Fibroblast of skin of scalp (primary cell): ENCODE results near the gene VPS41. TPM values are rescaled to one million over a fixed set of nuclear protein-coding genes. Genes with fewer than 3 reads are reported as not detected.
A peak's percentile ranks its signal among the peaks of the same experiment; 100 is the strongest.
"Not testable (repeated sequence)": the region's sequence is repeated elsewhere in the genome, so short reads cannot be mapped to it uniquely, and the experiment has no call there.

Source experiments
- DNase-seq: peaks from one replicate; pipeline ENCODE4 v3.0.0-alpha.2; 2013
- polyA plus RNA-seq, 2 experiments: library from polyadenylated mRNA; unstranded; fragments of 120-200 nt; gene quantifications; one replicate each; pipeline ENCODE4 v1.2.1, GENCODE V29; 2013; ENCODE audit not compliant: insufficient read length in 2 of 2

The VPS41 gene
- 42.2 TPM for polyA plus RNA-seq (2013, experiment 1 of 2; ENCODE audit: insufficient read length)
- polyA plus RNA-seq (2013, experiment 2 of 2; ENCODE audit: insufficient read length), result 42.4 TPM

GRCh38 chr7:38908759-38909335, at the start of gene VPS41:
Gene VPS41 (minus strand): TSS chr7:38909191. CDS start chr7:38909174, 17 bp downstream.
- DNase-seq, result peak; percentile 71

- DNase-seq, result no peak
These were observed 46.9 kb upstream of the VPS41 start for GRCh38 chr7:38955892-38956291.

DNA sequence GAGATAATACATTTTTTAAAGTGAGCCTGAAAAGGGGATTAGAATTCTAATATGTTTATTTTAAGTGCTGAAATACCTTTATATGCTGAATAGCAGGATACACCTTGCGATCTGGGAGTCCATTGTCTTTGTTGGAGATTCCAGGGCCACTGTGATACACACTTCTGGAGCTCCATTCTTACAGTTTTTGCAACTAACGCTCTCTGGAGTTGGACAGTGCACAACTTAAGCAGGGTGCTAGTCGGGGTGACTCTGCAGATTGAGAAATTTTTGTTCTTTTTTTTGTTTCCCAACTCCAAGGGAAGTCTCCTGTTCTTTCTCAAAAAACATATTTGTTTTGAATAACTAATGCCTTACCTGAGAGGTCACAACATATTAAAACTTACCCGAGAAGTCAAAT, 45.0 kb upstream of the VPS41 start:
- no peak for DNase-seq

GRCh38 chr7:38953227-38953626, 44.2 kb upstream of the VPS41 start:
- no peak for DNase-seq

GRCh38 chr7:38951213-38951612, 42.2 kb upstream of the VPS41 start:
- no peak for DNase-seq

GRCh38 chr7:38950309-38950708, 41.3 kb upstream of the VPS41 start:
- DNase-seq, result no peak

- not testable (repeated sequence) for DNase-seq
These were observed 38.5 kb upstream of the VPS41 start for GRCh38 chr7:38947541-38947940.

DNA sequence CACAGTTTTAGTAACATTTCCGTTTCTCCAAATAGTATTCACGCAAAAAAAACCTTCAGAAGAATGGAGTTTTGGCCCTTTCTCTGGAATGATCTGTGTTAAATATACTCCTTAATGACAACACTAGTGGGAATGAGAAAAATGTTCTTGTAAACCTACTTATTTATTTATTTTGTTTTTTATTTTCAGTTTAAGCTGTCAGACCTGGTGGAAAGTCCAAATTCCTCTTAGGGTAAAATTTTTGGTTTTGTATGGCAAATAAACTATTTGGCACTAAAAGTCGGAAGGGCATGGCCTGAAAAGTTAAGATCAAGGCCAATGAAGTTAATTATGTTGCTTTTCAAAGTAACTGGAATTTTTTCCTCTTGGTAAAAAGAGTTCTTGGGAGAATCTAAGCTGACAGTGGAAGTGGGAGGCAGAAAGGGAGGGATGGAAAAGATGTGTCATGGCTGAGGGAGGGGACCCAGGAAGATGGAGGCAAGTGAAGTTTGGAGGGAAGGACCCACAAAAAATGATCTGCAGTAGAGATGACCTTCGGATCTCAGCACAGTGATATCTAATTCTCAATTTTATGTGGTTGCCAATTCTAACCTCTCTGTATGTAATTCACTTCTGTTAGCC, 33.5 kb upstream of the VPS41 start:
- DNase-seq, result peak; percentile 13

DNA sequence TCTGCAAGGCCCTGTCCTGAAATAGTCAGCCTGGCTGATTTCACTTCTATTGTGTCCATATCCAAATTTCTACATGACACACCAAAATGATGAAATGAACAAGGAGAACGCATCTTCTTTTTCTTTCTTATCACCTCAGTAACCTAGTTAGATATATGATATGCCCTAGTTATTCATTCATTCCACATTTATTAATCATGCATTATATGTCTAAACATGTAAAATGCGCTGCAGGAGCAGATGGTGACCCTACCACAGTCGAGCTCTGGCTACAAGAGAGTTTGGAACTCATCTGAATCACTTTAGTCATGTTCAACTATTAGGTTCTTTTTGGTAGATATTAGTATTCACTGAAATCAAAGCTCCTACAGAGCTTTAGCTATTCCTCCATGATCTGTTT, 31.8 kb upstream of the VPS41 start:
- no peak for DNase-seq

GRCh38 chr7:38938589-38938988, 29.6 kb upstream of the VPS41 start:
- DNase-seq, result no peak

- DNase-seq, result peak; percentile 13
These were observed 29.1 kb upstream of the VPS41 start for GRCh38 chr7:38938001-38938485.

DNA sequence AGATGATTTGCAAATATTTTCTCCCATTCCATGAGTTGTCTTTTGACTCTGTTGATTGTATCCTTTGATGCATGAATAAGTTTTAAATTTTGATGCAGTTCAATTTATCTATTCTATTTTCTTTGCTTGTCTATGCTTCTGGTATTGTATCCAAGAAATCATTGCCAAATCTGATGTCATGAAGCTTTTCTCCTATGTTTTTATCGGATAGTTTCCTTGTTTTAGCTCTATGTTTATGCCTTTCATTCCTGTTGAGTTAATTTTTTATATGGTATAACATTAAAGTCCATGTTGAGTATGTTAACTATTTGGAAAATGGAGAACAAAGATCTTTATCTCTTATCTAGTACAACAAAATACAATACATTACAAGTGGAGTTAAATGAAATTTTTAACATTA, 27.6 kb upstream of the VPS41 start:
- DNase-seq, result no peak

GRCh38 chr7:38934536-38934935, 25.5 kb upstream of the VPS41 start:
- DNase-seq, result peak; percentile 5

DNA sequence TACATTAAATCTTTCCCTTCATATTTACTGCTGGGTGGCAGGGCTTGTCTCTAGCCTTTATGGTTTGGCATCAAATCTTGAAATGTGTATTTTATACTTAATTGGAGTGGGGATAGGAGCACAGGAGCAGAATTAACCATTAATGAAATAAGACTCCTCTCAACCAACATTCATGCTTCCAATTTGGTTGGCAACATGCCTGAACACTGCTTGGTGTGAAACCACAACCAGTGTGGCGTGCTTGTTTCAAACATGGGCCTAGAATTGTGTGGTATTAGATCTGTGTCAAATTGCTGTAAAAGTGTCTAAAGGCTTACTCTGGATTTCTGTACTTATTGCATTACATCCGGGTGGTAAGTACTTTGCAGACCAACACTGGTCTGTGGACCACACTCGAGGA, 25.1 kb upstream of the VPS41 start:
- peak; percentile 41 for DNase-seq

DNA sequence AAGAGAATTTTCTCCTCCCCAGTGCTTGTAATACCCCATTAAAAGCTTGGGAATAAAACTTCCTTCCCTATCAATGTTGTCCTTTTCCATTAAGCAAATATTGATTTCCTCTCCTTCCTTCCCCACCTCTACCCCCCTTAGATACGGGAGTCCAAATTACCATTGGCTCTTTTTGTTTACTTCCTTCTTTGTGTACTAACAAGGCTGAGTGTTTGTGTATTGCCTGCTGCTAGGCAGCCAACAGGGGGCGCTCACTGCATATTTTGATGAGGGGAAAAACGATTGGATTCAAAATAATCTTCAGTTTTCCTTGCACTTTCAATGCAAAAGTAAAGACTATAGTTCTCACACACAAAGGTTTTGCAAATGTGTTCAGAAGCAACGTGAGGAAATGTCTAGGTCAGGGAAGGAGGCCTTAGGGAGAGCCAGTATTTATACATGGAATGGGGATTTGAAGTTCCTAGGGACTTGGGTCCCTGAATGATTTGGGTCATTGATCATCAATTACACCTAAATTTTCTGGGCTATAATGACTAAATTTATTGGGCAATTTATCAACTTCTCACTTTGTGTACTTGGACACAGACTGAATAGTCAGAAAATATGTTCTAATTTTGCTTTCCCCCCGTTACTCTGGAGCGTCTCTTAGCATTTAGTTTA, 23.6 kb upstream of the VPS41 start:
- peak; percentile 61 for DNase-seq

DNA sequence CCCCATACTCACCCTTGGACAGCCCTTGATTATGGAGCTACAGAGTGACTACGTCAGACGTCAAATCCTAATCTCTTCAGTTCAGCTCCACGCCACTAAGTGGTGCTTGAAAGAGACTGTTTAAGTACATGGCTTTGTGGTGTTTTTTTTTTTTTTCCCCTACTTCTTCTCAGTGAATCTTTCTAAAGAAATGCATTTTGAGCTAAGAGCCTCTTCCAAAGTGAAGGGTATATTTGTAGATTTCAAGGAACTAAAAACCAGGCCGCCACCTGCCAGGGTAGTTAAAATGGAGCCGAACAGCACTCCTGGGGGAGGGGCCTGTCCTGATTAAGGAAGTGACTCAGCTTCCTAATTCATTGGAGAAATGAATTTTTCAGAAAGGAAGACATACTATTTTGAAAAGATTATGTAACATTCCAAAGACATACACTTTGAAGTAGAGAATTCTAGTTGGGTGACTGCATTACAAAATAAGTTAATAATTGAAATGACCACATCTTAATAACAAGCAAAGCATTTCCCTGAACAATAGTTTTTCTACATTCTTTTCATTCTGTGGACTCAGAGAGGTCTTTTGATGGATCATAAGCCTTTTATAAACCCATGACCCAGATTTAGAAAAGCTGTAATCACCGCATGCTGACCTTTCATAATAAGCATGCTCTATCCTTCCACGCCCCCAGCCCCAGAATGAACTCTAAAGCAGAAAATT, 20.6 kb upstream of the VPS41 start:
- DNase-seq, result peak; percentile 49

DNA sequence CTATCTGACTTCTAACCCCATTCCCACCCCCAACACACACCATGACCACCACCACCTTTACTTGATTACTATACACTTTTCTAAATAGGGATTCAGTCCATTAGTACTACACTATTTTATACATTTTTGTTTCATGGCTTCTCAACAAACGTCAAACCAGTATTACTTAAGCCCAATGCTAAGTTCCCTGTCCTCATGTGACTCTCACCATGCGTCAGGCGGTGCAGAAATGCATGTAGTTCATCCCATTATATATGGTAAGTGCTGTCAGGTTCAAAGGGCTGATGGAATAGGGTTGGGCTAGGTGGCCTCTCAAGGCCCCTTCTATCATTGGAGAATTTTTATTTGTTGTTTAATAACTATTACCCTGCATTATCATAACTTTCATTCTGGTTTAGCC, 19.5 kb upstream of the VPS41 start:
- no peak for DNase-seq

DNA sequence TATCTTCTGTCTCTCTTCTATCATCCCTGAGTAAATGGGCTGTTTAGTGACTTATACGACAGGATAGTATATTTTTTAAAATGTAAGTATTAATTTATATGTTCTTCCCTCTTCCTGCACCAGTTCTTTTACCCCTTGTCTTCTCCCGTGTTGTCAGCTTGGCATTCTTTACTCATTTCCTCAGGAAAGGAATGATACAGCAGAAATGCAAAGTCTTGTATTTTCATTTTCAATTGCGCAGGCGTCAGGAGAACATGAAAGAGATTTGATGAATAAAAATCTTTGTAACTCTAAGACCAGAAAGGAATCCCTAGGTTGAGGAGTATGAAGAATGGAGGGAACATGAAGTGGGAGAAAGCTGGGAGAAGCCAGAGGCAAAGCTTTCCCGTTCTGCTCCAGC, 18.8 kb upstream of the VPS41 start:
- DNase-seq, result no peak

DNA sequence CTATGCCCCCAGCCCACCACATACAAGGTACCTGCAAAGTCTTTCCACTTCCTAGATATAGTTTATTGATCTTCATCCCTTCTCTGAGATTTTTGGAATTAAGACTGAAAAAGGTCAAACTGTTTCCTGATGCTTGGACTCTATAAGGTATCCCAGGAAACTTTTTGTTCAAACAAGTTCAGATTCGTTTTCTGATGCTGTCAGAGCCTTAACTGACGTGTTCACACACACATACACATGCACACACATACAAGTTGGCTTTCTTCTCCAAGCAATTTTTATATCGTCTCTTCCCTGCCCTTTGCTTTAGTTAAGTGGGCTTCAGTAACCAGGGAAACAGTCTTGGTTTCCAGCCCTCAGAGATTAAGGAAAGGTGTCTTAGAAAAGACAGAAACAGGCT, 11.7 kb upstream of the VPS41 start:
- no peak for DNase-seq

GRCh38 chr7:38916396-38916795, 7.4 kb upstream of the VPS41 start:
- DNase-seq, result no peak

DNA sequence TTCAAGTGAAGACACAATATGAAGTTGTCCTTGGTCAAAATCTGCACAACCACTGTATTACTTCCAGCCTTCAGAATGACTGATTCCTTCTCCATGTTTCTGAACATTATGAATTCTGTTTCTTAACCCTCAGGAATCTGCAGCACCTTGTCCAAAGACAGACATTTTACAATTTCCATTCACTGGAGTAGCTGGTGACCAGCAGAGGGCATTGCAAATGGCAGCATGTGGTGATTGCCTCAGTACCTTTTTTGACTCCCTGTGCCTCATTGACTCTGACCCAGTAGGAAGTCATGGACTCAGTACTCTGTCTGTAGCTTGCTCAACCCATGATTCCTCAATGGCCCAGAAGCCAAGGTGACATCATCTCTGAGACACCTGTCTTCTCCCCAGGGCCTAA, 879 bp upstream of the VPS41 start:
- DNase-seq, result no peak

GRCh38 chr7:38907766-38908165, 1.2 kb downstream of the VPS41 start:
- DNase-seq, result no peak

DNA sequence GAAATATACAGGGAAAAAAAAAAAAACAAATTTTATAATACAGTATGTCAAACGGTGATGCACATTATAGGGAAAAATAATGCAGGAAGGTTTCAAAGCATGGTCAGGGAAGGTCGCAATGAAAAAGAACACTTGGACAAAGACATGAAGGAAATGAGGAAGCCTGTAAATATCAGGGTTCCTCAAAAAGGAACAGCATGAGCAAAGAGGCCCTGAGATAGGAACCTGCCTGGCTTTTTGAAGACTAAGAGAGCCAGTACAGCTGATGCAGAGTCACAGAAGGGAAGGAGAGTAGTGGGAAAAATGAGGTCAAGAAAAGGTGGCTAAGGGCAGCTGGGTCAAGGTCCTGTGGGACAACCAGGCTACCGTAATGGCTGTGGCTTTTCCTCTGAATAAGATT, 1.9 kb downstream of the VPS41 start:
- DNase-seq, result no peak
